GM18517 (cell line): ENCODE measurements around the gene OR2A2.

Experiments used
- ATAC-seq: cut with Tn5 transposase; IDR thresholded peaks from one replicate; pipeline ENCODE4 v1.9.1; 2021; ENCODE audit warnings: mild to moderate bottlenecking, moderate library complexity; ENCODE audit not compliant: unreplicated experiment

The OR2A2 gene

DNA sequence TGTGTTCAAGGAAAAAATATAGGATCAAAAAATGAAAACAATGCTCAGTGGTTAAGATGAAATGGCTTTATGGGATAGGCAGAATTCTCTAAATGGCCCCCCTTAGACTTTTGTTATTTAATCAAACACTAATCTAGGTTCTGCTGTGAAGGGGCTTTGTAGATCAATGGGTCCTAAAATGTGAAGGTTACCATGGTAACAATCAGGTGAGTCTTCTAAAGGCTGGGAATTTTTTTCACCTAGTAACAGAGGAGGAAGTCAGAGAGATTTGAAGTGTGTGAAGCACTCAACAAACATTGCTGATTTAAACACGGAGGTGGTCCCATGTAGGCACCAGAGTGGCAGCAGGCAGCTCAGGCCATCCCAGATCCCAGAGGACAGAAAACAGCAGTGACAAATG is 24.7 kb downstream of the OR2A2 start:
- no peak for ATAC-seq

DNA sequence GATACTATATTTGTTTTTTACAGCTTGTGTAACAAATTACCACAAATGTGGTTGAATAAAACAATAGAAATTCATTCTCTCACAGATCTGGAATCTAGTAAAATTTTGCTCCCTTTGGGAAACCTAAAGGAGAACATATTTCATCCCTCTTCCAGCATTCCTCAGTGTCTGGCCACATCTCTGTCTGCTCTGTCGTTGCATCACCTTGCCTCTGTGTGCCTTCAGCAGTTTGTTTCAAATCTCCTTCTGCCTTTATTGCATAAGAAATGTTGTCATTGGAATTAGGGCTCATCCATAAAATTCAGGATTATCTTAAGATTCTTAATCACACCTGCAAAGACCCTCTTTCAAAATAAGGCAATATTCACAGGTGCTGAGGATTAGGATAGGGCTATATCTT is 28.1 kb downstream of the OR2A2 start:
- no peak for ATAC-seq

DNA sequence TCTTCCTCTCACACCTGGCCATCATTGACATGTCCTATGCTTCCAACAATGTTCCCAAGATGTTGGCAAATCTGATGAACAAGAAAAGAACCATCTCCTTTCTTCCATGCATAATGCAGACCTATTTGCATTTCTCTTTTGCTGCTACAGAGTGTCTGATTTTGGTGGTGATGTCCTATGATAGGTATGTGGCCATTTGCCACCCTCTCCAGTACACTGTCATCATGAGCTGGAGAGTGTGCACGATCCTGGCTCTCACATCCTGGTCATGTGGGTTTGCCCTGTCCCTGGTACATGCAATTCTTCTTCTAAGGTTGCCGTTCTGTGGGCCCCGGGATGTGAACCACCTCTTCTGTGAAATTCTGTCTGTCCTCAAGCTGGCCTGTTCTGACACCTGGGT is 32.8 kb downstream of the OR2A2 start:
- no peak for ATAC-seq

GRCh38 chr7:144144426-144144825 is 35.0 kb downstream of the OR2A2 start:
- ATAC-seq: no peak

- no peak for ATAC-seq
Observed at GRCh38 chr7:144148224-144148827, 38.9 kb downstream of the OR2A2 start.

- no peak for ATAC-seq
Observed at GRCh38 chr7:144158861-144159260, 49.5 kb downstream of the OR2A2 start.
